GM23338 (cell line): Measurements from ENCODE around the gene ZNF619.

Experiments used
- EZH2 ChIP-seq: fragments of 200-600 bp; sonication (generic); IDR thresholded peaks from one replicate; pipeline ENCODE4 v1.8.0; 2017; ENCODE audit warnings: antibody characterized with exemption, mild to moderate bottlenecking, low read depth; ENCODE audit not compliant: unreplicated experiment
- TF ChIP-seq, protein P1 (sequence below): IDR thresholded peaks from one replicate; pipeline ENCODE4 v1.6.1; 2018; ENCODE audit warnings: antibody characterized with exemption; ENCODE audit not compliant: unreplicated experiment
- TF ChIP-seq, protein P2 (sequence below), 2 experiments: fragments of 200-600 bp in 1 of 2; sonication (generic) in 1 of 2; conservative IDR thresholded peaks; 2 replicates each; pipeline versions ENCODE4 v1.5.1 to v1.6.1; 2016 to 2017; ENCODE audit warnings: antibody characterized with exemption in 2 of 2, low read depth in 2 of 2, mild to moderate bottlenecking in 2 of 2, moderate library complexity in 1 of 2
- TF ChIP-seq, protein P3 (sequence below): IDR thresholded peaks from 2 replicates; pipeline ENCODE4 v1.6.1; 2016; ENCODE audit warnings: antibody characterized with exemption

DNA sequence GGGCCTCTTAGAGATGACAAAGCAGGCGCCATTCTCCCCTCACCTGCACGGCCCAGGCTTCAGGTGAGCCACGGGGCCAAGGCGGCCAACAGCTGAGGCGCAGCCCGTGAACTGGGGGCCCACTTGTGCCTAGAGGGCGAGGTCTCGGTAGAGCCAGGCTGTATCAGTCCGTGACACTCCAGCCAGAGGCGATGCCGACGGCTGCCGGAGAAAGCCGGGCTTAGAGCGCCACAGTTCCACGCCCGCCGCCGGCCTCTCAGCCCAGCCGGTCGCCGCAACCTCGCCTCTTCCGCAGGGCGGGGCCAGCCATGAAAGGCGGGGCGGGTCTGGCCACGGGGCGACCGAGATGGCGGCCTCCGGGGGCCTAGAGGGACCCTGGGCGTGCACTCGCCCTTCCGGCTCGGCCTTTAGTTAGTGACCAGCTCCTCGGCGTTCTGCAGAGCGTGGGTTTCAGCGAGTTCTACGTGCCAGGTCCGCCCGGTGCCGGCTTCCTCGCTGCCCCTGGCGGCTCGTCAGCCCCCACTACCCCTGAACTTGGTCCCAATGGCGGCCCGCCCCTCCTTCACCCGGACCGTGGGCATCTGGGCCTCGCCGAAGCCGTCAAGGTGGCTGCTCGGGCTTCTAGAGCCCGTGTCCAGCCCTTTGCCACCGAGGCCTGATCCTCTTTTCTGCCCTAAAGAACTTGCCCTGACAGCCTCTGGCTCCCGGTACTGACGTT lies 47.8 kb downstream of the ZNF619 start, which contains the start of gene ZNF621:
- TF ChIP-seq, protein P1, sequence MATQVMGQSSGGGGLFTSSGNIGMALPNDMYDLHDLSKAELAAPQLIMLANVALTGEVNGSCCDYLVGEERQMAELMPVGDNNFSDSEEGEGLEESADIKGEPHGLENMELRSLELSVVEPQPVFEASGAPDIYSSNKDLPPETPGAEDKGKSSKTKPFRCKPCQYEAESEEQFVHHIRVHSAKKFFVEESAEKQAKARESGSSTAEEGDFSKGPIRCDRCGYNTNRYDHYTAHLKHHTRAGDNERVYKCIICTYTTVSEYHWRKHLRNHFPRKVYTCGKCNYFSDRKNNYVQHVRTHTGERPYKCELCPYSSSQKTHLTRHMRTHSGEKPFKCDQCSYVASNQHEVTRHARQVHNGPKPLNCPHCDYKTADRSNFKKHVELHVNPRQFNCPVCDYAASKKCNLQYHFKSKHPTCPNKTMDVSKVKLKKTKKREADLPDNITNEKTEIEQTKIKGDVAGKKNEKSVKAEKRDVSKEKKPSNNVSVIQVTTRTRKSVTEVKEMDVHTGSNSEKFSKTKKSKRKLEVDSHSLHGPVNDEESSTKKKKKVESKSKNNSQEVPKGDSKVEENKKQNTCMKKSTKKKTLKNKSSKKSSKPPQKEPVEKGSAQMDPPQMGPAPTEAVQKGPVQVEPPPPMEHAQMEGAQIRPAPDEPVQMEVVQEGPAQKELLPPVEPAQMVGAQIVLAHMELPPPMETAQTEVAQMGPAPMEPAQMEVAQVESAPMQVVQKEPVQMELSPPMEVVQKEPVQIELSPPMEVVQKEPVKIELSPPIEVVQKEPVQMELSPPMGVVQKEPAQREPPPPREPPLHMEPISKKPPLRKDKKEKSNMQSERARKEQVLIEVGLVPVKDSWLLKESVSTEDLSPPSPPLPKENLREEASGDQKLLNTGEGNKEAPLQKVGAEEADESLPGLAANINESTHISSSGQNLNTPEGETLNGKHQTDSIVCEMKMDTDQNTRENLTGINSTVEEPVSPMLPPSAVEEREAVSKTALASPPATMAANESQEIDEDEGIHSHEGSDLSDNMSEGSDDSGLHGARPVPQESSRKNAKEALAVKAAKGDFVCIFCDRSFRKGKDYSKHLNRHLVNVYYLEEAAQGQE: no peak
- TF ChIP-seq EZH2: no peak
- TF ChIP-seq, protein P2, sequence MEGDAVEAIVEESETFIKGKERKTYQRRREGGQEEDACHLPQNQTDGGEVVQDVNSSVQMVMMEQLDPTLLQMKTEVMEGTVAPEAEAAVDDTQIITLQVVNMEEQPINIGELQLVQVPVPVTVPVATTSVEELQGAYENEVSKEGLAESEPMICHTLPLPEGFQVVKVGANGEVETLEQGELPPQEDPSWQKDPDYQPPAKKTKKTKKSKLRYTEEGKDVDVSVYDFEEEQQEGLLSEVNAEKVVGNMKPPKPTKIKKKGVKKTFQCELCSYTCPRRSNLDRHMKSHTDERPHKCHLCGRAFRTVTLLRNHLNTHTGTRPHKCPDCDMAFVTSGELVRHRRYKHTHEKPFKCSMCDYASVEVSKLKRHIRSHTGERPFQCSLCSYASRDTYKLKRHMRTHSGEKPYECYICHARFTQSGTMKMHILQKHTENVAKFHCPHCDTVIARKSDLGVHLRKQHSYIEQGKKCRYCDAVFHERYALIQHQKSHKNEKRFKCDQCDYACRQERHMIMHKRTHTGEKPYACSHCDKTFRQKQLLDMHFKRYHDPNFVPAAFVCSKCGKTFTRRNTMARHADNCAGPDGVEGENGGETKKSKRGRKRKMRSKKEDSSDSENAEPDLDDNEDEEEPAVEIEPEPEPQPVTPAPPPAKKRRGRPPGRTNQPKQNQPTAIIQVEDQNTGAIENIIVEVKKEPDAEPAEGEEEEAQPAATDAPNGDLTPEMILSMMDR (conservative IDR thresholded peaks at IDR 0.05; ENCODE audit: low read depth in 2 of 2): 0 out of 4 replicates have a peak, but pooled peaks of 1 of the 2 experiments have one; percentile 4
- TF ChIP-seq, protein P3, sequence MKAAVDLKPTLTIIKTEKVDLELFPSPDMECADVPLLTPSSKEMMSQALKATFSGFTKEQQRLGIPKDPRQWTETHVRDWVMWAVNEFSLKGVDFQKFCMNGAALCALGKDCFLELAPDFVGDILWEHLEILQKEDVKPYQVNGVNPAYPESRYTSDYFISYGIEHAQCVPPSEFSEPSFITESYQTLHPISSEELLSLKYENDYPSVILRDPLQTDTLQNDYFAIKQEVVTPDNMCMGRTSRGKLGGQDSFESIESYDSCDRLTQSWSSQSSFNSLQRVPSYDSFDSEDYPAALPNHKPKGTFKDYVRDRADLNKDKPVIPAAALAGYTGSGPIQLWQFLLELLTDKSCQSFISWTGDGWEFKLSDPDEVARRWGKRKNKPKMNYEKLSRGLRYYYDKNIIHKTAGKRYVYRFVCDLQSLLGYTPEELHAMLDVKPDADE: no peak
